GM23338 (cell line): ENCODE results near the gene DGKB.

Experiments used
- CREB1 ChIP-seq: fragments of 250-450 bp; sonication (Bioruptor Pico); IDR thresholded peaks from 2 replicates; pipeline ENCODE4 v1.5.0; 2020; ENCODE audit warnings: low read depth, mild to moderate bottlenecking, moderate library complexity
- CTCF ChIP-seq, 2 experiments: fragments of 200-600 bp in 1 of 2; sonication (generic) in 1 of 2; conservative IDR thresholded peaks; 2 replicates each; pipeline versions ENCODE4 v1.5.1 to v1.6.1; 2016 to 2017; ENCODE audit warnings: antibody characterized with exemption in 2 of 2, low read depth in 2 of 2, mild to moderate bottlenecking in 2 of 2, moderate library complexity in 1 of 2
- EZH2 ChIP-seq: fragments of 200-600 bp; sonication (generic); IDR thresholded peaks from one replicate; pipeline ENCODE4 v1.8.0; 2017; ENCODE audit warnings: antibody characterized with exemption, mild to moderate bottlenecking, low read depth; ENCODE audit not compliant: unreplicated experiment
- EZH2phosphoT487 ChIP-seq: fragments of 200-600 bp; sonication (generic); IDR thresholded peaks from one replicate; pipeline ENCODE4 v1.8.1; 2018; ENCODE audit warnings: antibody characterized with exemption; ENCODE audit not compliant: unreplicated experiment
- JUNB ChIP-seq: IDR thresholded peaks from one replicate; pipeline ENCODE4 v1.6.1; 2016; ENCODE audit warnings: antibody characterized with exemption; ENCODE audit not compliant: unreplicated experiment
- NANOG ChIP-seq: IDR thresholded peaks from 2 replicates; pipeline ENCODE4 v1.6.1; 2016; ENCODE audit warnings: antibody characterized with exemption, borderline replicate concordance
- POLR2AphosphoS5 ChIP-seq: IDR thresholded peaks from 2 replicates; pipeline ENCODE4 v1.6.1; 2016; ENCODE audit warnings: antibody characterized with exemption, low read depth
- ZNF331 ChIP-seq: fragments of 250-450 bp; sonication (Bioruptor Pico); IDR thresholded peaks from 2 replicates; pipeline ENCODE4 v1.5.0; 2020; ENCODE audit warnings: low read depth, mild to moderate bottlenecking, moderate library complexity
- TF ChIP-seq, protein P1 (sequence below): IDR thresholded peaks from one replicate; pipeline ENCODE4 v1.6.1; 2018; ENCODE audit warnings: antibody characterized with exemption; ENCODE audit not compliant: unreplicated experiment

GRCh38 chr7:14199336-14199735, 703.2 kb downstream of the DGKB start:
- TF ChIP-seq CTCF (conservative IDR thresholded peaks at IDR 0.05; ENCODE audit: low read depth in 2 of 2) (no peak), EZH2 (no peak), POLR2AphosphoS5 (no peak), CREB1 (CRISPR knock-in tag) (no peak), NANOG (no peak), EZH2phosphoT487 (no peak), JUNB (no peak), ZNF331 (no peak)
- TF ChIP-seq, protein P1, sequence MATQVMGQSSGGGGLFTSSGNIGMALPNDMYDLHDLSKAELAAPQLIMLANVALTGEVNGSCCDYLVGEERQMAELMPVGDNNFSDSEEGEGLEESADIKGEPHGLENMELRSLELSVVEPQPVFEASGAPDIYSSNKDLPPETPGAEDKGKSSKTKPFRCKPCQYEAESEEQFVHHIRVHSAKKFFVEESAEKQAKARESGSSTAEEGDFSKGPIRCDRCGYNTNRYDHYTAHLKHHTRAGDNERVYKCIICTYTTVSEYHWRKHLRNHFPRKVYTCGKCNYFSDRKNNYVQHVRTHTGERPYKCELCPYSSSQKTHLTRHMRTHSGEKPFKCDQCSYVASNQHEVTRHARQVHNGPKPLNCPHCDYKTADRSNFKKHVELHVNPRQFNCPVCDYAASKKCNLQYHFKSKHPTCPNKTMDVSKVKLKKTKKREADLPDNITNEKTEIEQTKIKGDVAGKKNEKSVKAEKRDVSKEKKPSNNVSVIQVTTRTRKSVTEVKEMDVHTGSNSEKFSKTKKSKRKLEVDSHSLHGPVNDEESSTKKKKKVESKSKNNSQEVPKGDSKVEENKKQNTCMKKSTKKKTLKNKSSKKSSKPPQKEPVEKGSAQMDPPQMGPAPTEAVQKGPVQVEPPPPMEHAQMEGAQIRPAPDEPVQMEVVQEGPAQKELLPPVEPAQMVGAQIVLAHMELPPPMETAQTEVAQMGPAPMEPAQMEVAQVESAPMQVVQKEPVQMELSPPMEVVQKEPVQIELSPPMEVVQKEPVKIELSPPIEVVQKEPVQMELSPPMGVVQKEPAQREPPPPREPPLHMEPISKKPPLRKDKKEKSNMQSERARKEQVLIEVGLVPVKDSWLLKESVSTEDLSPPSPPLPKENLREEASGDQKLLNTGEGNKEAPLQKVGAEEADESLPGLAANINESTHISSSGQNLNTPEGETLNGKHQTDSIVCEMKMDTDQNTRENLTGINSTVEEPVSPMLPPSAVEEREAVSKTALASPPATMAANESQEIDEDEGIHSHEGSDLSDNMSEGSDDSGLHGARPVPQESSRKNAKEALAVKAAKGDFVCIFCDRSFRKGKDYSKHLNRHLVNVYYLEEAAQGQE = no peak
